ENCODE measurements around the gene USP48.
"Not testable (repeated sequence)": the region's sequence is repeated elsewhere in the genome, so short reads cannot be mapped to it uniquely, and the experiment has no call there.

The USP48 gene, protein sequence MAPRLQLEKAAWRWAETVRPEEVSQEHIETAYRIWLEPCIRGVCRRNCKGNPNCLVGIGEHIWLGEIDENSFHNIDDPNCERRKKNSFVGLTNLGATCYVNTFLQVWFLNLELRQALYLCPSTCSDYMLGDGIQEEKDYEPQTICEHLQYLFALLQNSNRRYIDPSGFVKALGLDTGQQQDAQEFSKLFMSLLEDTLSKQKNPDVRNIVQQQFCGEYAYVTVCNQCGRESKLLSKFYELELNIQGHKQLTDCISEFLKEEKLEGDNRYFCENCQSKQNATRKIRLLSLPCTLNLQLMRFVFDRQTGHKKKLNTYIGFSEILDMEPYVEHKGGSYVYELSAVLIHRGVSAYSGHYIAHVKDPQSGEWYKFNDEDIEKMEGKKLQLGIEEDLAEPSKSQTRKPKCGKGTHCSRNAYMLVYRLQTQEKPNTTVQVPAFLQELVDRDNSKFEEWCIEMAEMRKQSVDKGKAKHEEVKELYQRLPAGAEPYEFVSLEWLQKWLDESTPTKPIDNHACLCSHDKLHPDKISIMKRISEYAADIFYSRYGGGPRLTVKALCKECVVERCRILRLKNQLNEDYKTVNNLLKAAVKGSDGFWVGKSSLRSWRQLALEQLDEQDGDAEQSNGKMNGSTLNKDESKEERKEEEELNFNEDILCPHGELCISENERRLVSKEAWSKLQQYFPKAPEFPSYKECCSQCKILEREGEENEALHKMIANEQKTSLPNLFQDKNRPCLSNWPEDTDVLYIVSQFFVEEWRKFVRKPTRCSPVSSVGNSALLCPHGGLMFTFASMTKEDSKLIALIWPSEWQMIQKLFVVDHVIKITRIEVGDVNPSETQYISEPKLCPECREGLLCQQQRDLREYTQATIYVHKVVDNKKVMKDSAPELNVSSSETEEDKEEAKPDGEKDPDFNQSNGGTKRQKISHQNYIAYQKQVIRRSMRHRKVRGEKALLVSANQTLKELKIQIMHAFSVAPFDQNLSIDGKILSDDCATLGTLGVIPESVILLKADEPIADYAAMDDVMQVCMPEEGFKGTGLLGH

DNA sequence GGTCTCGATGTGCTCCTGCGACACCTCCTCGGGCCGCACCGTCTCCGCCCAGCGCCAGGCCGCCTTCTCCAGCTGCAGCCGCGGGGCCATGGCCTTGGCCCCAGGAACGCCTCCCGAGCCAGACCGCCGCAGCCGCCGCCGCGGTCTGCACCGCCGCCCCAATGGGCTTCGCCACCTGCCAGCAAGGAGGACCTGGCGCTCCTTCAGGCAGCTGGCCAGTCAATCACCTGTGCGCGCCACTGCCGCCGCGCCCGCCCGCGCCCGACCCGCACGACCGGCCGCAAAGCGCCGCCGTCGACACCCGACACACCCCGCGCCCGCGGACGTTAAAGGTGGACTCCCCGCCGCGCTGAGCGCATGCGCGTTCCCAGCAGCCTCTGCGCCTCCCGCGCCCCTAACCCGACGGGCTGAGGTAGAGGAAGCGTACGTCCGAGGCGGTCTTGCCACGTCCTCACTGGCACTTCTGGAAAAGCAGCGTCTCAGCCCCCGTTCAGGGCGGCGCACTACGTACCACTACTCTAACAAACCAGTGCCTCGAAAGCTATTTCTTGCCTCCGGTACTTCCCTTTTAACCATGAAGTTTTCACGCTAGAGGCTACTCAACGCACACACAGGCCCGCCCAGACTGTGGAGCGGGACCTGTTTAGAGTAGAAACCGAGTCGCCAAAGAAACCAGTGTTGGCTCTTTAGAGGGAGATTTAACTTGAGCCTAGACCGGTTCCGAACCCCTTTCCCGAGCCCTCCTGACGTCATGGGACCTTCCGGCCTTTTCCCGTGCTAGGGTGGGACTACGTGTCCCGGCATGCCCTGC, at the start of gene USP48:
USP48 (minus strand) TSS at position 282 of the 811 bp plus-strand sequence; CDS start at position 90, 192 bp downstream.
- DNase-seq, result peak; percentile 98

DNA sequence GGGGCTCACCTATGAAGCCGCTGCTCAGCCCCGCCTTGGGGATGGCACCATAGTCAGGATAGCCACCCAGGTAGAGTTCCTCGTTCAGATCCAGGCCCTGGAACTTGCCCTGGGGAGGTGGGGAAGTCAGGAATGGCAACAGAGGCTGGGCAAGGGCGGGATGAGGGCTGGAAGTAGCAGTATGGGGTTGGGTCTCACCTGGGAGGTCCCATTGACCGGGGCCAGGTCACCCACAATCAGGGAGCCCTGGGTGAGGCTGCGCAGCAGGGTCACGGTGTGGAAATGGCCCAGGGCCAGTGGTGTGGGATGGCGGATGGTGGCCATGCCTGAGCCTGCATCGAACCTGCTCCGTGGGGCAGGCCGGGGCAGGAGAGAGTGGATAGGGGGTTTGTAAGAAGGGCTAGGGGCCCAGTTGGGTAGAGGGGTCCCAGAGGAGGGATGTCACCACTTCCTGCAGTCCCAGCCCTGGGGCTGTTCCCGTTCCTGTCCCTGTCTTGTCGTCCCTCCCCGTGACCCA, 48.6 kb upstream of the USP48 start:
- DNase-seq, result no peak

DNA sequence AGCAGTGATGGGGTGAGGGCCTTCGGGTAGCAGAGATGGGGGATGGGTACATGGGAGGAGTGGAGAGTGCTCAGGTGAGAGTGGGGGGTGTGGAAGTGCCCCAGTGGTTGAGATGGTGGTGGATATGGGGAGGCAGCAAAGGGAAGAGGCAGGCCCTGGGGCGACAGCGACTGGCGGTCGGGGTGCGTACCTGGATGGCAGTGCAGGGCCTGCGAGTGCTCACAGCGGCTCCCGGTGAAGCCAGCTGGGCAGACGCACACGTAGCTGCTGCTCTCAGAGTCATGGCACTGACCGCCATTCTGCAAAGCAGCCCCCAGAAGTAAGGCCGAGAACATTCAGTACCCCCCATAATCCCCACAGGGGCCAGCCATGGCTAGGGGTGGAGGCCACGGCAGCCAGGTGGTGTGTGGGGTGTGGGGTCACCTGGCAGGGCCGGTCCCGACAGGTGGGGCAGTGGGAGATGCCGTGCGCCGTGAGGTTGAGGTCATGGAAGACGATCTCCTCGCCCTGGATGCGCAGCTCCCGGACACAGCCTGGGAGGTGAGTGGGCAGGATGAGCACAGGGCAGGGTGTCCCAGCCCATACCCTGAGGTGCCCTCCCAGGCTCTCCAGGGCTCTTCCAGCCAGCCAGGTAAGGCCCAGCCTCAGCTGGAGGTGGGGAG, 48.0 kb upstream of the USP48 start:
- no peak for DNase-seq

- no peak for DNase-seq
Observed at GRCh38 chr1:21829294-21829693, 46.3 kb upstream of the USP48 start.

- no peak for DNase-seq
Observed at GRCh38 chr1:21828506-21829210, 45.7 kb upstream of the USP48 start.

DNA sequence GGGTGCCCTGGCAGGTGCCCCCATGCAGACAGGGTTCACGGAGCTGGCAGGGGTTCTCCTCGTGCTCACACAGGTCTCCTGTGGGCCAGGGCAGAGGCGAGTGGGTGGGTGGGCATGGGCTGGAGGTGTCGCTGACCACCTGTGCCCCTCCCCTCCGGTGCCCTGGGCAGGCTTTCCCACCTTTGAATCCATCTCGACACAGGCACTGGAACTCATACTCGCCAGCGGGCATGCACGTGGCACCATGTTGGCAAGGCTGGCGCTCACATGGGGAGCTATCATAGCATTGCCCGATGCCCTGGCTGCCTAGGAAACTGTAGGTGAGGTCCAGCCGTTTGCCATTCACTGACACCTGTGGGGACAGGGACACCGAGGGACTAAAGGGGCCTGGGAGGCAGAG, 45.1 kb upstream of the USP48 start:
- no peak for DNase-seq

DNA sequence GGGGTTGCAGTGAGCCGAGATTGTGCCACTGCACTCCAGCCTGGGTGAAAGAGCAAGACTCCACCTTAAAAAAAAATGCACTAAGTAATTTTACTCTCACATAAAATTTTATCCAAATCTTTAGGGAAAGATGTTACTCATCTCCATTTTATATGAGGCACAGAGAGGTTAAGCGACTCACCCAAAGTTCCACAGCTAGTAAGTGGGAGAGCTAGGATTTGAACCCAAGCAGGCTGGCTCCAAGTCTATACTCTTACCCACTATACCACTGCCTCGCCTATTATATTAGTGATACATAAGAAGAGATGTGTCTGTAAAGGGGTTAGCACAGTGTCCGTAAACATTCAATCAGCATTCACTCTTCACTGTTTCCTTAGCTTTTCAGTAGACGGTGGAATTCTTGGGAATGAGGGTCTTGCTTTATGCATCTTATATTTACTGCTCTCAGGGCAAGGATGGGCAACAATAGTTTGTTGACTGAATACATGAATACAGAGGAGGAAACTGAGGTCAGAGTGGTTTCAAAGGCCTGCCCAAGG, 44.3 kb upstream of the USP48 start:
- DNase-seq, result no peak

GRCh38 chr1:21826694-21827093, 43.7 kb upstream of the USP48 start:
- not testable (repeated sequence) for DNase-seq

DNA sequence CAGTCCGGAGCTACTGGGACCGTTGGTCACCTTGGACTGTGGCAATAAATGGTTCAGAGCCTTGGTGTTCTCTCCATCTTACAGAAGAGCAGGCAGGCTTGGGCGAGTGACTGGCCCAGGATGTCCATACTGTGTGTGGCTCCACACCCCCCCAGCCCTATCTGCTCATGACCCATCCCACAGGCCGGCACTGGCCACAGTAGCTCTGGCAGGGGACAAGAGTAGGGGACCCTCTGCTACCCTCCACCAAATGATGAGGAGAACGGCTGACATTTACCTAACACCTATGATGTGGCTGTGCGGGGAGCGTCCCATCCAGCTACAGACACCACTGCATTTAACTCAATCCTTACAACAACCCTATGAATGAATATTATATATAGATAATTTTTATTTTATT, 42.4 kb upstream of the USP48 start:
- DNase-seq, result no peak

GRCh38 chr1:21824926-21825325, 42.0 kb upstream of the USP48 start:
- DNase-seq, result no peak

- DNase-seq, result no peak
Observed at GRCh38 chr1:21823980-21824702, 41.2 kb upstream of the USP48 start.

DNA sequence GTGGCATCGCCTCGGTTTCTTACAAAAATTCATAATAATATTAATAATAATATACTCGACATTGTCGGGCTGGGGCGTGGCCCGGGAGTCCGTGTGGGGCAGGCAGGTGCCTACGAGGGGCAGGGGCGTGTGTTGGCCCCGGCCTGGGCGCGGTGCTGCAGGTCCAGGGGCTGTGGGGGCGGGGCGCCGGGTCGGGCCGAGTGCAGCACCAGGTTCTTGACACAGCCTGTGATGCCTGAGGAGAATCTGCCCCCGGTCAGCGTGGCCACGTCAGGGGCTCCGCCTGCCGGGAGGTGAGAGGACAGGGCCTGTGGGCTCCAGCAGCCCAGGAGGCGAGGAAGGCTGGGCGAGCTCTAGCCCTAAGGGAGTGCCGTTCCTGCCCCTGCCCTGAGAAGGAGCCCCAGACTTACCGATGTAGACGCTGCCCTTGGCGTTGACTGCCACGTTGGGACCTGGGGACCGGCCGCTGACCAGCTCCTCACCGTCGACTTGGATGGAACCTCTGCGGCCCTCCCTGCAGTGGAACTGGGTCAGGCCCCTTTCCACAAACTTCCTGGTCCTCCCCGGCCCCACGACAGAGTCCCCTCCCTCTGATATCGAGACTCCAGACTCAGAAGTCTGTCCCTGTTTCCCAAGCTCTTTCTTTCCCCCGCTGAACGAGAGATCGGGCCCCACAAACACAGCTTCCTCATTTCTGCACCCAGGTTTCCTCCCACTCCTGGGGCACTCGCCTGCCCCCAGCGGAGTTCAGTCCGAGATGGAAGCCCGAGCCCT, 40.4 kb upstream of the USP48 start:
- DNase-seq, result no peak

GRCh38 chr1:21822349-21822748, 39.4 kb upstream of the USP48 start:
- DNase-seq, result no peak

DNA sequence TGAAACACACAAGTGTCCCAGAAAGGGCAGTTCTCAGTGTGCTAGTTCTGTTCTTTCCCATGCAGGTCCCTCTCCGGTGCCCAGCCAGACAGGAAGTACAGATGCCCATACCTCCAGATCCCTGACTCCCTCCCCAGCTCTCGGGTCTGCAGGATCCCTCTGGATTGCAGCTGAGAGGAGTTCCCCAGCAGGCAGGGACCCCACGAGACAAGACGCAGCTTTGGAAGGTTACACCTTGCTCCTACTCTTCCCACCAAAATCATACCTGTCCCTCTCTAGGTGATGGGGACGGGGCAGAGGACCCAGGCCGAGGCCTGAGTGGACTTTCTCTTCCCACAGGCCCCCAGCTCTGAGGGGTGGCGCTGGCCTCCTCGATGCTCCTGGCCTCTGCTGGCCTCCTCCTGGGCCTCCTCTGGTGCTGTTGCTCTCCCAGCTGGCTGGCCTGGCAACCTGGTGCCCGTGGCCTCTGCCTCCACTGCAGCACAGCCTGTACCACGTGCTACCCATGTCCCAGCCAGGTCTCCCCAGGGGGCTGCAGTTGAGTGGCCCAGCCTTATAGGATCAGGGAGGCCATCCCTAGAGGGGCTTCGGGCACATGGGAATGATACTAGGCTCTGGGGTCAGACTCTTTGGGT, 38.6 kb upstream of the USP48 start:
- no peak for DNase-seq

GRCh38 chr1:21820597-21821232, 37.8 kb upstream of the USP48 start:
- DNase-seq, result no peak

- peak; percentile 67 for DNase-seq
Observed at GRCh38 chr1:21818656-21819055, 35.7 kb upstream of the USP48 start.

- no peak for DNase-seq
Observed at GRCh38 chr1:21816602-21817302, 33.8 kb upstream of the USP48 start.
